ENCODE results near the gene SIAE.

Gene SIAE

DNA sequence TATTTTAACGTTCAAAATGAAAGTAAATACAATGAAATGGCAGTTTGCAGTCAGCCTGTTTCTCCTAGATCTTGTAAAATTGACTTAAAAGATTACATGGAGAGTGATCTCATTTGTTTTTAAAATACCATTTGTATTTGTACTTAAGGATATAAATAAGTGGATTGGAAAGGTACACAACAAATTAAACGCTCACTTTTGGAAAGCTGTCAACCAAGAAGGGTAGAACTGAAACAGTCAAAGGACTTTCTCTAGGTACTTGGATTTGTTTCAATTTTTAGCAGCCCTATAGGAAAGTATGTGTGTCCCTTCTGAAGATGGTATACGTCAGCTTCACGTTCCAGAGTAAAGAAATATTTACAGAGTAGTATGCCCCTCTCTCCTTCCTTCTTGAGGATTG, 43.6 kb downstream of the SIAE start:
- peak; percentile 92 for DNase-seq (ENCODE audit: low read depth)
- peak overlapping the region; percentile 22 for H3K4me3 ChIP-seq (ENCODE audit: low read depth, low read length)
- TF ChIP-seq, protein P1, sequence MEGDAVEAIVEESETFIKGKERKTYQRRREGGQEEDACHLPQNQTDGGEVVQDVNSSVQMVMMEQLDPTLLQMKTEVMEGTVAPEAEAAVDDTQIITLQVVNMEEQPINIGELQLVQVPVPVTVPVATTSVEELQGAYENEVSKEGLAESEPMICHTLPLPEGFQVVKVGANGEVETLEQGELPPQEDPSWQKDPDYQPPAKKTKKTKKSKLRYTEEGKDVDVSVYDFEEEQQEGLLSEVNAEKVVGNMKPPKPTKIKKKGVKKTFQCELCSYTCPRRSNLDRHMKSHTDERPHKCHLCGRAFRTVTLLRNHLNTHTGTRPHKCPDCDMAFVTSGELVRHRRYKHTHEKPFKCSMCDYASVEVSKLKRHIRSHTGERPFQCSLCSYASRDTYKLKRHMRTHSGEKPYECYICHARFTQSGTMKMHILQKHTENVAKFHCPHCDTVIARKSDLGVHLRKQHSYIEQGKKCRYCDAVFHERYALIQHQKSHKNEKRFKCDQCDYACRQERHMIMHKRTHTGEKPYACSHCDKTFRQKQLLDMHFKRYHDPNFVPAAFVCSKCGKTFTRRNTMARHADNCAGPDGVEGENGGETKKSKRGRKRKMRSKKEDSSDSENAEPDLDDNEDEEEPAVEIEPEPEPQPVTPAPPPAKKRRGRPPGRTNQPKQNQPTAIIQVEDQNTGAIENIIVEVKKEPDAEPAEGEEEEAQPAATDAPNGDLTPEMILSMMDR (IDR thresholded peaks at IDR 0.05; ENCODE audit: control insufficient read depth, extremely low read depth, insufficient read depth) = no peak

DNA sequence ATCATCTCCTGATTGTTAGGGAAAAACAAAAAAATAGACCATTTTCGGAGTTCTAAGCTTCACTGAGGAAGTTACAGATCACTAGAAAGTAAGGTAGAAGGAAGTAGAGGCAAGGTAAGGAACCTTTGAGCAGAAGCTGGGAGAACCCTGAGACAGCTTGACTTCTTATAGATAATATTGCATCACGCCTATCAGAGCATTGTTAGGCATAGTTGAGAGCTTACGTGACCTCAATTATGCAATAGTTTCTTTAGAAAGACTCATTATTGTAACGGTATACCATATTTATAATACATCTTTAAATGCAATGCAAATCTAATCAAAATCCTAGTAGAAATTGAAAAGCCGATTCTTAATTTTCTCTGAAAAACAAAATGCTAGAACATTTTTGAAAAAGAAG, 46.0 kb downstream of the SIAE start:
- TF ChIP-seq, protein P1 (IDR thresholded peaks at IDR 0.05; ENCODE audit: control insufficient read depth, extremely low read depth, insufficient read depth) = no peak

DNA sequence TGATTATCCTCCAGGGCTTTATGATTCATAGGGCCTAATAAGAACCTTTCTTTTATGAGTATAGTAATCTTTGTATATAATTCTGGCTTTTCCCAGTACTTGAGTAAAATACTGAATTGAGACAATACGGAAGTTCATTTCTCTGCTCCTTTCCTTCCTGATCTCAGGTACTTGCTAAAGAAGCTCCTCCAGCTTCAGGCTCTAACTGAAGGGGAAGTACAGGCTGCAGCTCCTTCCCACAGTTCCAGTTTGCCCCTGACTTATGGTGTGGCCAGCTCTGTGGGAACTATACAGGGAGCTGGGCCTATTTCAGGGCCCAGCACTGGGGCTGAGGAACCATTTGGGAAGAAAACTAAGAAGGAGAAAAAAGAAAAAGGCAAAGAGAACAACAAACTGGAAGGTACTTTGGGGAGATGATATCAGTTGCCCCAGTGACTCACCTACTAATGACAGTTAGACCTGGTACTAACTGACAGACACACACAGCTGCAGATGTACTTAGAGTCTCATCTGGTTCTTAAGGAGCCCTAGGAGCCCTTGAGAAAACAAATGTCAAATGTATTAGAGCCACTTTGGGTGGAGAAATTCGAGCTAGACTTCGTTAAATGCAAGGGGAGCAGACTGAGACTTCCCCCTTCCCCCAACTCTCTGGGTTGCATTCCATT, 47.9 kb downstream of the SIAE start:
- no peak for DNase-seq (ENCODE audit: low read depth)
- H3K4me3 ChIP-seq (ENCODE audit: low read depth, low read length) = peak overlapping the region; percentile 93
- TF ChIP-seq, protein P1 (IDR thresholded peaks at IDR 0.05; ENCODE audit: control insufficient read depth, extremely low read depth, insufficient read depth) = no peak

More for the DNA sequence above, 46.0 kb downstream of the SIAE start:
- no peak for DNase-seq (ENCODE audit: low read depth)
- H3K4me3 ChIP-seq (ENCODE audit: low read depth, low read length) = no peak overlapping the region

DNA sequence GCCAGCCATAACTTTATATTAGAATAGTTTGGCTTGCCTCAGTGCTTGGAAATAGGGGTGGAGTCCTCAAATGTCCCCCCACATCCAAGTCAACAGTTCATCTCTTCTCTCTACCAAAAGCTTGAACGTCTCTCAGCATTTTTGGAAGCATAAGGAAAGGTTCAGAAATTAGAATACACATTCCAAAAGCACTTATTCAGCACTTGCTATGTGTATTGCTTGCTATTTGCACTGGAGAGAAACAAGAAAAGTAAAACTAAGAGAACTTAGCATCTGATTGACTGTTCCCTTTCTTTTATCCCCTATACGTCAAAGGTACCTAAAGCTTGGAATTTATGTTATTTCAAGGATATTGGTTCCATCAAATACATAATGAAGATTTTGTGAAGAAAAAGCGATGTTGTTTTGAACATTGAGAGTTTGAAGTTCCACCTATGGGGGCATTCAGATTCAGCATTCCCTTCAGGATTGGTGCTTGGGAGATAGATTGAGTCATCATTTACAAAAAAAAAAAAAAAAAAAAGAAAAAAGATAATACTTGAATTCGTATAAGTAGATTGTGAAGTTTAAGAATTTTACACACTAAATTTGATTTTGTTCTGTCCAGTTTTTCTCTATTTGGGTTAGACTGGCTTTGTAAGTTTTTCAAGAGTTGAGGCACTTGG, 49.5 kb downstream of the SIAE start:
- no peak for DNase-seq (ENCODE audit: low read depth)
- H3K4me3 ChIP-seq (ENCODE audit: low read depth, low read length) = peak overlapping the region; percentile 93
- TF ChIP-seq, protein P1 (IDR thresholded peaks at IDR 0.05; ENCODE audit: control insufficient read depth, extremely low read depth, insufficient read depth) = no peak

DNA sequence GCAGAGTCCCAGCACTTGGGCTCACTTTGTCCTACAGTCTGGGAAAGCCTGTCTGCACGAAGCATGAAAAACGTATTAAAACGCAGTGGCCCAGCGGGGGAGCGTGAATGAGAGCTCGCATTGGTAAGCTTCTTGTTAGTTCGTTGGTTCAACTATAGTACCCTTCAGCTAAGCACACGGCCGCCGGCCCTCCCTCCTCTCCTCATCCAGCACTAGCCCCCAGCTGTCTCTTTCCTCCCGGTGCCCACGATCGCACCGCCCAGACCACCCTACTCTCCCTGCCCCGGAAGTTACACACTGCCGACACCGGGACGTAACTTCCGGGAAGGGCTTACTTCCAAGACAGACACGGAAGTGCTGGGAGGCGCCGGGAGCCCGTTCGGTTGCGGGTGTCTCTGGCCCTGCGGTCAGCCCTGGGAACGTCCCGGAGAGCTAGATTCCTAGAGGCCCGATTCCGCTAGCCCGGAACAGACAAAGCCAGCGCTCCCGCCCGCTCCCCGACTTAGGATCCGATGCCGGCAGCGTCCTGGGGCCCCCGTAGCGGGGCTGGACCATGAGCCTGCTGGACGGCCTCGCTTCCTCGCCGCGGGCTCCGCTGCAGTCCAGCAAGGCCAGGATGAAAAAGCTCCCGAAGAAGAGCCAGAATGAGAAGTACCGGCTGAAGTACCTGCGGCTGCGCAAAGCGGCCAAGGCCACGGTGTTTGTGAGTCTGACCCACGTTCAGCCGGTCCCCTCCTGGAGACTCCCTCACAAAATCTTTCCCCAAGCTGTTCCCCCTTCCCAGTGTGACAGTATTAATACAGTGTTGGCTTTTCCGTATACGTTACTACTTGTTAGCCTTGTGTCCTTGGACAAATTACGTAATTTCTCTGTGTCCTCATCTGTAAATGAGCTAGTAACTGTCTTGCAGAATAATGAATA, 50.7 kb downstream of the SIAE start, which contains the start of gene TBRG1:
Gene TBRG1 (plus strand): TSS at position 334 of the 921 bp plus-strand sequence. CDS start 220 bp downstream, at position 554.
- peak; percentile 77 for DNase-seq (ENCODE audit: low read depth)
- TF ChIP-seq, protein P1 (IDR thresholded peaks at IDR 0.05; ENCODE audit: control insufficient read depth, extremely low read depth, insufficient read depth) = no peak
- H3K4me3 ChIP-seq (ENCODE audit: low read depth, low read length) = peak within 1 kb of the TSS; percentile 93

DNA sequence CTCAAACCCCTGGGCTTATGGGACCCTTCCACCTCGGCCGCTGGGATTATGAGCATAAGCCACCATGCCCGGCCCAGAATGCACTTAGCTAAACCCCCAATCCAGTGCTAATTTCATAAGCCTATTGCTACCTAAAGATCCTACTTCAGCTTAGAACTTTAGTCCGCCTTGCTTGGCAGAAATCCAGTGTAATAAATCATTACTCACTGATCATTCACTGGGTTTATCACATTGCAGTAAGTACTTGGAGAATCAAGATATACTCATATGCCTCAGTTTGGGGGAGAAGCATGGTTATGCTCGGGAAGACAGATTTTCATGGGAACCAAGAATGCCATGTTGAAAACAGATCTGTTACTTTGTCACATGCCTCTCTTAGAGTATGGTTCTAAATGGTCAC, 54.7 kb downstream of the SIAE start:
- no peak for DNase-seq (ENCODE audit: low read depth)
- no peak overlapping the region for H3K4me3 ChIP-seq (ENCODE audit: low read depth, low read length)
- TF ChIP-seq, protein P1 (IDR thresholded peaks at IDR 0.05; ENCODE audit: control insufficient read depth, extremely low read depth, insufficient read depth) = no peak
